Gastroesophageal sphincter (tissue), 4 donors: Measurements from ENCODE around the gene PLOD3. TPM values are rescaled to one million over a fixed set of nuclear protein-coding genes. Genes with fewer than 3 reads are reported as not detected.

Experiments
- ATAC-seq: fragments of 150-250 bp; one replicate; pipeline ENCODE4 v1.9.1; 2016; ENCODE audit warnings: mild to moderate bottlenecking, moderate library complexity
- H3K27ac ChIP-seq, 4 donors: fragments of 200-600 bp; sonication (generic) in 3 of 4; 1 replicate in 3 of 4; 2 replicates in 1 of 4; pipeline ENCODE4 v1.5.1; 2016 to 2019
- H3K27me3 ChIP-seq: fragments of 200-600 bp; sonication (generic); one replicate; pipeline ENCODE4 v1.5.1; 2019
- H3K36me3 ChIP-seq, 2 donors: fragments of 200-600 bp; sonication (generic); one replicate each; pipeline ENCODE4 v1.5.1; 2019; ENCODE audit warnings: control low read depth in 1 of 2
- H3K4me1 ChIP-seq, 3 donors: fragments of 200-600 bp; sonication (generic); 1 replicate in 2 of 3; 2 replicates in 1 of 3; pipeline ENCODE4 v1.5.1; 2016 to 2019; ENCODE audit warnings: control low read depth in 2 of 3
- H3K4me3 ChIP-seq, 2 donors: fragments of 200-600 bp; sonication (generic); one replicate each; pipeline ENCODE4 v1.5.1; 2019; ENCODE audit warnings: mild to moderate bottlenecking in 1 of 2, moderate library complexity in 1 of 2
- H3K9me3 ChIP-seq, 3 donors: fragments of 200-600 bp; sonication (generic); one replicate each; pipeline ENCODE4 v1.5.1; 2017 to 2019; ENCODE audit warnings: control low read depth in 2 of 3
- EP300 ChIP-seq: sonication (generic); formaldehyde crosslinking; IDR thresholded peaks from one replicate; pipeline ENCODE4 v1.6.1; 2017; ENCODE audit warnings: antibody characterized with exemption, mild to moderate bottlenecking
- POLR2A ChIP-seq, 2 donors: fragments of 450-650 bp; IDR thresholded peaks; one replicate each; pipeline ENCODE4 v1.6.1; 2017; ENCODE audit warnings: antibody characterized with exemption in 2 of 2, mild to moderate bottlenecking in 2 of 2, moderate library complexity in 1 of 2
- POLR2AphosphoS5 ChIP-seq: sonication (generic); formaldehyde crosslinking; IDR thresholded peaks from one replicate; pipeline ENCODE4 v1.6.1; 2017; ENCODE audit warnings: antibody characterized with exemption
- WGBS, 2 donors: methylation state at CpG; one replicate each; pipeline ENCODE4 v1.1.5; 2018; ENCODE audit warnings: low coverage in 1 of 2; 5-methylcytosine and 5-hydroxymethylcytosine counted together
- total RNA-seq, 4 donors: library from RNA; depleted of rRNA; stranded (reverse); fragments of >200 nt; gene quantifications; one replicate each; pipeline ENCODE4 v1.1.0, GENCODE V29; 2016
- TF ChIP-seq, protein P1 (sequence below), 4 experiments: fragments of 200-600 bp in 2 of 4; fragments of 450-650 bp in 2 of 4; sonication (generic) in 1 of 4; IDR thresholded peaks; one replicate each; pipeline ENCODE4 v1.5.1; 2017 to 2019; ENCODE audit warnings: antibody characterized with exemption in 4 of 4, mild to moderate bottlenecking in 2 of 4, moderate library complexity in 2 of 4

Gene PLOD3
- total RNA-seq, 4 donors from 2014 or later, result 35.0 to 51.3 (median 43.6) TPM

DNA sequence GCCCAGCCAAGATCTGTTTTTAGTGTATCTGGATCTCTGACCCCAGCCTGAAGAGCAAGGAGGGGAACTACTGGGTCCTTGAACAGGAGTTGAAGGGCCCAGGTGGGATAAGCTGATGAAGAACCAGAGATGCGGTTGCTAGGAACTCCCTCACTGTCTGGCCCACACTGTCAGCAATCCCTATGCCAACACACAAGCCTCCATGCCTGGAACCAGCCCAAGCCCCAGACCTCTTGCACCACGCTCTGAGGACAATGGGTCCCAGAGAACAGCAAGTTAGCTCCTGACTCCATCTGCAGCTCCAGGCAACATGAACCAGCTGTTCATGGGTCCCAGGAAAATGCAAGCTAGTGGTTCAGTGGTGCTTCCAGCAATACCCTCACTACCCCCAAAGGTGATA lies 39.7 kb downstream of the PLOD3 start:
- peaks cover 0 to 33% (median 13%) of the 10 kb centered on the region in 3 donors for H3K4me1 ChIP-seq
- no CpG with 5 or more reads among the region's 2 CpGs for WGBS, 2 donors
- peaks cover 100% of the 10 kb centered on the region for H3K27me3 ChIP-seq
- no peak for TF ChIP-seq POLR2A (IDR thresholded peaks at IDR 0.05)
- no peak for TF ChIP-seq POLR2AphosphoS5
- TF ChIP-seq, protein P1, sequence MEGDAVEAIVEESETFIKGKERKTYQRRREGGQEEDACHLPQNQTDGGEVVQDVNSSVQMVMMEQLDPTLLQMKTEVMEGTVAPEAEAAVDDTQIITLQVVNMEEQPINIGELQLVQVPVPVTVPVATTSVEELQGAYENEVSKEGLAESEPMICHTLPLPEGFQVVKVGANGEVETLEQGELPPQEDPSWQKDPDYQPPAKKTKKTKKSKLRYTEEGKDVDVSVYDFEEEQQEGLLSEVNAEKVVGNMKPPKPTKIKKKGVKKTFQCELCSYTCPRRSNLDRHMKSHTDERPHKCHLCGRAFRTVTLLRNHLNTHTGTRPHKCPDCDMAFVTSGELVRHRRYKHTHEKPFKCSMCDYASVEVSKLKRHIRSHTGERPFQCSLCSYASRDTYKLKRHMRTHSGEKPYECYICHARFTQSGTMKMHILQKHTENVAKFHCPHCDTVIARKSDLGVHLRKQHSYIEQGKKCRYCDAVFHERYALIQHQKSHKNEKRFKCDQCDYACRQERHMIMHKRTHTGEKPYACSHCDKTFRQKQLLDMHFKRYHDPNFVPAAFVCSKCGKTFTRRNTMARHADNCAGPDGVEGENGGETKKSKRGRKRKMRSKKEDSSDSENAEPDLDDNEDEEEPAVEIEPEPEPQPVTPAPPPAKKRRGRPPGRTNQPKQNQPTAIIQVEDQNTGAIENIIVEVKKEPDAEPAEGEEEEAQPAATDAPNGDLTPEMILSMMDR (IDR thresholded peaks at IDR 0.05), result no peak
- no peak for TF ChIP-seq EP300
- no peak overlapping the region for H3K27ac ChIP-seq
- no peaks in the 10 kb centered on the region for H3K36me3 ChIP-seq
- no peak for ATAC-seq
- H3K4me3 ChIP-seq, result no peak overlapping the region
- H3K9me3 ChIP-seq, result no peaks in the 10 kb centered on the region

DNA sequence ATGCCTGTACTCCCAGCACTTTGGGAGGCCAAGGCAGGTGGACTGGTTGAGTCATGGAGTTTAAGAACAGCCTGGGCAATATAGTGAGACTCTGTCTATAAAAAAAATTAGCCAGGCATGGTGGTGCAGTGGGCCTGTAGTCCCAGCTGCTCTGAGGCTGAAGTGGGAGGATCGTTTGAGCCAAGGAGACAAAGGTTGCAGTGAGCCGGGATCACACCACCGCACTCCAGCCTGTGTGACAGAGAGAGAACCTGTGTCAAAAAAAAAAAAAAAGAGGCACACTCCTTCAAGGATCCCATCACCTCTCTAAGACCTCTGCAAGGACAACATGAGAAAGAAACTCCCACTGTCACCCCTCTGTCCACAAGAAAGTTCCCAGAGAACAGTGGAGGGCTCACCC lies 41.7 kb downstream of the PLOD3 start:
- H3K4me3 ChIP-seq, result no peak overlapping the region
- no peaks in the 10 kb centered on the region for H3K36me3 ChIP-seq
- no peak overlapping the region for H3K27ac ChIP-seq
- 20% methylated on average over 2 to 3 of the region's 3 CpGs for WGBS, 2 donors
- H3K27me3 ChIP-seq, result peaks cover 100% of the 10 kb centered on the region
- H3K4me1 ChIP-seq, result peaks cover 0 to 49% (median 22%) of the 10 kb centered on the region in 3 donors
- no peak for ATAC-seq
- TF ChIP-seq POLR2A (IDR thresholded peaks at IDR 0.05) (no peak), POLR2AphosphoS5 (no peak), EP300 (no peak)
- TF ChIP-seq, protein P1 (IDR thresholded peaks at IDR 0.05), result no peak
- H3K9me3 ChIP-seq, result no peaks in the 10 kb centered on the region

DNA sequence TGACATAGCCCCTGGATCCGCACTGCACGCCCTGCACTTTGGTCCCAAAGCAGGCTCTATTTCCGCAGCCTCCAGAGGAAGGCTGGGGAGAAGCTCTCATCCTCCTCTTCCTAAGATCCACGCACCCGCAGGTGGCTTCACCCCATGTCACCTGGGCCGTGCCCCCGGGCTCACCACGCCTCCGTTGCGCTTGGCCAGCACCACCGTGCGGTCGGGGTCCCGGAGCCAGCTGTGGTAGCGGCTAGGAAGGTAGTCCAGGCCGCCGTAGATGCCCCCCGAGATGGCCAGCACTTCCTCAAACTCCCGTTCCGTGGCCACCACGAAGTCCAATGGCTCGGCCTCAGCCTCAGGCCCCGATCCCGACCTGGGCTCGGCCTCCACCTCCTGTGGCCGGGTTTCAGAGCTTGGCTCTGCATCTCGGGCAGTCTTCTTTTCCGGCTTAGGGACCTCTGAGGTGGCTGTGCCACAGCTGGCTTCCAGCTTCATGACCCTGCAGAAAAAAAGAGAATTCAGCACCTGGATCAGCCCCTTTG lies 43.0 kb downstream of the PLOD3 start:
- Histone ChIP-seq H3K36me3 (no peaks in the 10 kb centered on the region), H3K27me3 (peaks cover 100% of the 10 kb centered on the region)
- 0% methylated on average over 11 of the region's 28 CpGs; no CpG with 5 or more reads in 1 of the 2 donors for WGBS, 2 donors

DNA sequence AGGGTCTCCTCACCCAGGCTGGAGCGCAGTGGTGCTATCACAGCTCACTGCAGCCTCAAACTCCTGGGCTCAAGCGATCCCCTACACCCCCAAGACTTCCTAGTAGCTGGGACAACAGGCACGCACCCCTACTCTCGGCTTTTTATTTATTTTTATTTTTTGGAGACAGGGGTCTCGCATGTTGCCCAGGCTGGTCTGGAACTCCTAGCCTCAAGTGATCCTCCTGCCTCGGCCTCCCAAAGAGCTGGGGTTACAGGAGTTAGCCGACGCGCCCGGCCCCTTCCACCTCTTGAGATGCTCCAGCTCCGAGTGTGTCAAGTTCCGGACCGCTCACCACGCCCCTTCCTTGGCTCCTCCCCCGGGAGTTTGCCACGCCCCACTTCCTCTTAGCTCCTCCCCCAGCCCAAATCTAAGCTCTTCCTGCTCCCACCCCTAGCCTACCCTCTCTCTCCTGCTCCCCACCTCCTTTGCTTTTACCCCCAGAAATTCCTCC lies 43.6 kb downstream of the PLOD3 start:
- no peaks in the 10 kb centered on the region for H3K36me3 ChIP-seq
- ATAC-seq, result no peak
- no peak for TF ChIP-seq POLR2A (IDR thresholded peaks at IDR 0.05)
- TF ChIP-seq, protein P1 (IDR thresholded peaks at IDR 0.05), result no peak
- peak overlapping the region in 1 of 2 donors; percentile 11 for H3K4me3 ChIP-seq
- H3K27ac ChIP-seq, result no peak overlapping the region
- 6 to 12% methylated on average over 10 to 16 of the region's 16 CpGs for WGBS, 2 donors
- peaks cover 0 to 41% (median 23%) of the 10 kb centered on the region in 3 donors for H3K4me1 ChIP-seq
- no peaks in the 10 kb centered on the region for H3K9me3 ChIP-seq
- H3K27me3 ChIP-seq, result peaks cover 100% of the 10 kb centered on the region

More for the DNA sequence above, 43.0 kb downstream of the PLOD3 start:
- Histone ChIP-seq H3K4me1 (peaks cover 0 to 46% (median 23%) of the 10 kb centered on the region in 3 donors), H3K9me3 (no peaks in the 10 kb centered on the region), H3K4me3 (no peak overlapping the region), H3K27ac (no peak overlapping the region)
- no peak for ATAC-seq
- TF ChIP-seq POLR2A (IDR thresholded peaks at IDR 0.05) (no peak), POLR2AphosphoS5 (no peak)
- TF ChIP-seq, protein P1 (IDR thresholded peaks at IDR 0.05), result no peak
